ENCODE results near the gene ZCCHC2. TPM values are rescaled to one million over a fixed set of nuclear protein-coding genes. Genes with fewer than 3 reads are reported as not detected.

The ZCCHC2 gene
- total and polyA plus RNA-seq, 2 of the 13 experiments (the other 11 are each of a cell fraction or from before 2014, with no cell fraction given): 62.5 to 76.1 TPM

- TF ChIP-seq ATF6 (CRISPR knock-in tag; conservative IDR thresholded peaks at IDR 0.05): no peak
- no peak for TF ChIP-seq ZNF431 (CRISPR knock-in tag; IDR thresholded peaks at IDR 0.05; ENCODE audit: borderline replicate concordance, low read depth)
- no peak for TF ChIP-seq ZNF746 (CRISPR knock-in tag; IDR thresholded peaks at IDR 0.05)
- no peak for TF ChIP-seq CREBL2 (CRISPR knock-in tag; IDR thresholded peaks at IDR 0.05; ENCODE audit: borderline replicate concordance)
- no peak for TF ChIP-seq E2F2 (CRISPR knock-in tag; IDR thresholded peaks at IDR 0.05; ENCODE audit: borderline replicate concordance)
- no peak for TF ChIP-seq KDM1A (CRISPR knock-in tag; IDR thresholded peaks at IDR 0.05)
- no peak for TF ChIP-seq ZBTB49 (CRISPR knock-in tag; IDR thresholded peaks at IDR 0.05; ENCODE audit: borderline replicate concordance)
- TF ChIP-seq PTBP1 (IDR thresholded peaks at IDR 0.05; ENCODE audit: low read depth, low read length, poor library complexity, severe bottlenecking): no peak
- no peak for TF ChIP-seq ZKSCAN5 (CRISPR knock-in tag; IDR thresholded peaks at IDR 0.05)
- TF ChIP-seq RNF219 (CRISPR knock-in tag; IDR thresholded peaks at IDR 0.05): no peak
- no peak for TF ChIP-seq POLR2AphosphoS5 (IDR thresholded peaks at IDR 0.05; ENCODE audit: low read depth, low read length)
- TF ChIP-seq PAWR (CRISPR knock-in tag; IDR thresholded peaks at IDR 0.05; ENCODE audit: borderline replicate concordance): no peak
- TF ChIP-seq ZNF224 (CRISPR knock-in tag; IDR thresholded peaks at IDR 0.05): no peak
- 0 out of 2 replicates have a peak, but pooled peaks have one; percentile 22 for TF ChIP-seq ZNF792 (CRISPR knock-in tag; IDR thresholded peaks at IDR 0.05)
- peak; percentile 56; the same call in 1 of the 2 replicates for TF ChIP-seq ZBTB34 (CRISPR knock-in tag; IDR thresholded peaks at IDR 0.05)
- TF ChIP-seq ZNF547 (CRISPR knock-in tag; IDR thresholded peaks at IDR 0.05): no peak
- no peak for TF ChIP-seq CREM (IDR thresholded peaks at IDR 0.05)
- no peak for TF ChIP-seq CREM (CRISPR knock-in tag; IDR thresholded peaks at IDR 0.05)
These were observed 21.7 kb upstream of the ZCCHC2 start (continued) for GRCh38 chr18:62500966-62501591.
